OCI-LY3 (cell line): ENCODE measurements around the gene TSR3.

Source experiments
- H2AFZ ChIP-seq: fragments of 200-600, 300-600 bp; shearing (Covaris generic); 2 replicates; pipeline ENCODE4 v1.6.0; 2014; ENCODE audit warnings: antibody characterized with exemption, low read depth, low read length
- H3K27ac ChIP-seq: fragments of 200-600, 300-600 bp; sonication (generic); 2 replicates; pipeline ENCODE4 v1.5.1; 2014; ENCODE audit warnings: mild to moderate bottlenecking, low read length, moderate library complexity, mixed read lengths
- H3K27me3 ChIP-seq: fragments of 200-600, 300-600 bp; sonication (generic); 2 replicates; pipeline ENCODE4 v1.6.1; 2014; ENCODE audit warnings: low read depth, low read length, mixed read lengths
- H3K36me3 ChIP-seq: fragments of 200-600, 300-600 bp; sonication (generic); replicated peaks from 2 replicates; pipeline ENCODE3; 2014; ENCODE audit warnings: low read depth, low read length, mixed read lengths
- H3K4me1 ChIP-seq: fragments of 300-600, 200-600 bp; sonication (generic); 2 replicates; pipeline ENCODE4 v1.6.1; 2014; ENCODE audit warnings: low read length, mixed read lengths
- H3K4me2 ChIP-seq: fragments of 200-600, 300-600 bp; sonication (generic); 2 replicates; pipeline ENCODE4 v1.6.1; 2014; ENCODE audit warnings: low read length, mixed read lengths
- H3K4me3 ChIP-seq: fragments of 300-600, 200-600 bp; sonication (generic); 2 replicates; pipeline ENCODE4 v1.5.1; 2014; ENCODE audit warnings: antibody characterized with exemption, mild to moderate bottlenecking, low read length, moderate library complexity
- H3K79me2 ChIP-seq: fragments of 300-600, 200-600 bp; shearing (Covaris generic); 2 replicates; pipeline ENCODE4 v1.6.1; 2014; ENCODE audit warnings: mild to moderate bottlenecking, low read length, mixed read lengths
- H3K9ac ChIP-seq: fragments of 300-600, 200-600 bp; shearing (Covaris generic); 2 replicates; pipeline ENCODE4 v1.6.0; 2014; ENCODE audit warnings: mild to moderate bottlenecking, low read length, moderate library complexity
- H3K9me3 ChIP-seq: fragments of 200-600, 300-600 bp; shearing (Covaris generic); 2 replicates; pipeline ENCODE4 v1.6.1; 2014; ENCODE audit warnings: low read length, mixed read lengths; ENCODE audit not compliant: insufficient read depth
- H4K20me1 ChIP-seq: fragments of 200-600, 300-600 bp; sonication (generic); 2 replicates; pipeline ENCODE4 v1.6.1; 2016; ENCODE audit warnings: low read length, mixed read lengths; ENCODE audit not compliant: insufficient read depth
- CTCF ChIP-seq: fragments of 200-600, 300-600 bp; sonication (generic); IDR thresholded peaks from 2 replicates; pipeline ENCODE4 v1.5.1; 2014; ENCODE audit warnings: antibody characterized with exemption, low read length, low read depth
- EZH2phosphoT487 ChIP-seq: fragments of 200-600 bp; shearing (Covaris generic); IDR thresholded peaks from 2 replicates; pipeline ENCODE4 v1.6.1; 2018; ENCODE audit warnings: antibody characterized with exemption, mixed run types, low read depth

TSR3 gene

GRCh38 chr16:1349351-1349750, 2.3 kb downstream of the TSR3 start:
- Histone ChIP-seq H3K4me3 (no peak overlapping the region), H3K4me2 (no peak overlapping the region), H3K27me3 (no peaks in the 10 kb centered on the region), H3K79me2 (peaks cover 41% of the 10 kb centered on the region), H3K9ac (no peak overlapping the region), H3K27ac (no peak overlapping the region), H3K4me1 (peaks cover 13% of the 10 kb centered on the region), H3K36me3 (no peaks in the 10 kb centered on the region), H3K9me3 (no peaks in the 10 kb centered on the region), H2AFZ (no peak overlapping the region), H4K20me1 (no peaks in the 10 kb centered on the region)
- TF ChIP-seq CTCF = no peak
- no peak for TF ChIP-seq EZH2phosphoT487

GRCh38 chr16:1348926-1349325, 2.8 kb downstream of the TSR3 start:
- H3K9me3 ChIP-seq = no peaks in the 10 kb centered on the region
- no peak overlapping the region for H3K4me3 ChIP-seq
- no peaks in the 10 kb centered on the region for H3K27me3 ChIP-seq
- TF ChIP-seq CTCF (no peak), EZH2phosphoT487 (no peak)
- no peak overlapping the region for H3K4me2 ChIP-seq
- no peaks in the 10 kb centered on the region for H3K36me3 ChIP-seq
- peaks cover 39% of the 10 kb centered on the region for H3K79me2 ChIP-seq
- no peak overlapping the region for H3K27ac ChIP-seq
- no peak overlapping the region for H2AFZ ChIP-seq
- no peak overlapping the region for H3K9ac ChIP-seq
- no peaks in the 10 kb centered on the region for H4K20me1 ChIP-seq
- H3K4me1 ChIP-seq = peaks cover 13% of the 10 kb centered on the region

- Histone ChIP-seq H3K79me2 (peaks cover 34% of the 10 kb centered on the region), H3K4me3 (no peak overlapping the region), H2AFZ (no peak overlapping the region), H3K36me3 (no peaks in the 10 kb centered on the region), H4K20me1 (no peaks in the 10 kb centered on the region), H3K4me2 (no peak overlapping the region), H3K4me1 (peaks cover 13% of the 10 kb centered on the region), H3K27ac (no peak overlapping the region), H3K27me3 (no peaks in the 10 kb centered on the region), H3K9me3 (no peaks in the 10 kb centered on the region), H3K9ac (no peak overlapping the region)
- TF ChIP-seq CTCF (no peak), EZH2phosphoT487 (no peak)
These were observed 3.2 kb downstream of the TSR3 start for GRCh38 chr16:1348441-1348840.

GRCh38 chr16:1347962-1348361, 3.7 kb downstream of the TSR3 start:
- Histone ChIP-seq H4K20me1 (no peaks in the 10 kb centered on the region), H3K4me2 (no peak overlapping the region), H3K79me2 (peaks cover 30% of the 10 kb centered on the region), H3K27ac (no peak overlapping the region), H3K27me3 (no peaks in the 10 kb centered on the region), H2AFZ (no peak overlapping the region), H3K9me3 (no peaks in the 10 kb centered on the region), H3K9ac (no peak overlapping the region), H3K36me3 (no peaks in the 10 kb centered on the region), H3K4me1 (peaks cover 13% of the 10 kb centered on the region), H3K4me3 (no peak overlapping the region)
- TF ChIP-seq EZH2phosphoT487 = no peak
- TF ChIP-seq CTCF = no peak
